GF-D8 (cell line): ENCODE results near the gene SLC6A3.
"Not testable (repeated sequence)": the region's sequence is repeated elsewhere in the genome, so short reads cannot be mapped to it uniquely, and the experiment has no call there.

ENCODE experiments used
- DNase-seq: peaks from one replicate; lab custom pipeline; 2025; lab: John Stamatoyannopoulos, UW

The SLC6A3 gene

DNA sequence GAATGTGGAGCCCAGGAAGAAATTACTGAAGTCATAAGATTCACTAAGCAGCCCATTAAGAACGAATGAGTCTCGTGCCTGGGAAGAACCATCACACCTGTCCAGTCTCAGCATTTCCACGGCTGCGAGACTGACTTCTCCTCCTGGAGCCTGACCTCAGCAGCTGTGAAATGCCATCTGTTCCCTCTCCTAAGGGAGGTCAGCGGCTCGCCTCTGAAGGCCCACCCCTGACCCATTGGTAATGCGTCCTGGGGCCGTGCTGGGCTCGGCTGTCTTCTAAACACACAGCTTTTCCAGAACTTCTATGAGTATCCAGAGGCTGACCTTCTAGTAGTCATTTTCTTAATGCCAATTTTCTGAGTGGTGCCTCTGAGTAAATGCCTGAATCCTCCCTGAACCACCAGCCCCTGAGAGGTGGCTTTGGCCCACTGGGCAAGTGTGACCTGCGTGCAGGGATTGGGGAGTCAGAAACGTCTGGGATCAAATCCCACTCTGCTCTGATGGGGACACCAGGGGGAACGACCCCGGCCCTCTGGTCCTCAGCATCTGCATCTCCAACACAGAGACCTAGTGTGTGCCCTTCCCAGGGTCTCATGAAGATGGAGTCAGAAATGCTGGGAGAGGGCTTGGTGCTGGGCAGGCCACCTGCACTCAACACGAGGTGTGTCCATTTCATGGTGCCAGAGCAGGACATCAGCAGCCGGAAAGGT lies 5.7 kb downstream of the SLC6A3 start:
- no peak for DNase-seq

DNA sequence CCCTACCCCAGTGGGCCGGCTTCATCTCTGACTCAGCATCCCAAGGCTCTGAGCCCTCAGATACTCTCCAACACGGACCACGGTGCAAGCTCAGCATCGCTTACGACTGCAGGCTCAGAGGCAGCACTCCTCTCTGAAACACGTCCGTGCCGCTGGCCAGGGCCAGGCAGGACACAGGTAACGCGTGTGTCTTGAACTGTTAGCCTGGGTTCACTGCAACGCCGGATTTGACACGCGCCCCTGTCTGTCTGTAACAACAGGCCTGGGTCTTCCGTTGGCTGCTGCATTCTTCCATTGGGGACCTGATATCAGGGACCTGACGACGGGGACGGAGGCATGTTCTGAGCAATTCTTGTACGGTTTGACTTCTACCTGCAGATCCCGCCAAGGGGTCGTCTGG lies 6.4 kb downstream of the SLC6A3 start:
- DNase-seq = no peak

DNA sequence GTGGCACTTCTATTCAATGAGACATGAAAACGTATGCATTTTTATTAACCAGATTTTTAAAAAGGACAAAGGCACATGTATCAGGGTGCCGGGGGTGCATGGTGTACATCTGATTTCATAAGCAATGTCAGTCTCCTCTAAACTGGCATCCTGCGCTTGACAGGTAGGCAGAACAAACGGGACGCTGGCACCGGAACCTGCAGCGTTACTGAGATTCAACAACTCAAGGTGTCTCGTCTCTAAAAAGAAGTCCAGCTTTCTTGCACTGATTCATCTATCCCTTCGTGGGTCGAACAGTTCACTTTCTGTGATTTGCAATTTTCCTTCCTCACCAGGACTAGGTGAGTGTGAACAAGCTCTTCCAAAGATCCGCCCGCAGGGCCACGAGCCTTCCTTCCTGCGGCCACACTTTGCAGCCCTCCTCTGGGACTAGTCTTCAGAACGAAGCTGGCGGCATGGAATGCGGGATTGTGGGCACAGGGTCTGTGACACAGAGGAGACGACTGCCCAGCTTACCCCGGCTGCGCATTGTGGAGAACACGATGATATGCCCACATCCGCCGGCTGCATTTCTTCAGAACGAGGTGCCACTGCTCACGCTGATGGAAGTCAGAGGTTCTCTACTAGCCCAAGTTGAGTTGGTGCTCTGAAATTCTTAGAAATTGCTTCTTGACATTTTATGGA lies 7.2 kb downstream of the SLC6A3 start:
- DNase-seq = no peak

DNA sequence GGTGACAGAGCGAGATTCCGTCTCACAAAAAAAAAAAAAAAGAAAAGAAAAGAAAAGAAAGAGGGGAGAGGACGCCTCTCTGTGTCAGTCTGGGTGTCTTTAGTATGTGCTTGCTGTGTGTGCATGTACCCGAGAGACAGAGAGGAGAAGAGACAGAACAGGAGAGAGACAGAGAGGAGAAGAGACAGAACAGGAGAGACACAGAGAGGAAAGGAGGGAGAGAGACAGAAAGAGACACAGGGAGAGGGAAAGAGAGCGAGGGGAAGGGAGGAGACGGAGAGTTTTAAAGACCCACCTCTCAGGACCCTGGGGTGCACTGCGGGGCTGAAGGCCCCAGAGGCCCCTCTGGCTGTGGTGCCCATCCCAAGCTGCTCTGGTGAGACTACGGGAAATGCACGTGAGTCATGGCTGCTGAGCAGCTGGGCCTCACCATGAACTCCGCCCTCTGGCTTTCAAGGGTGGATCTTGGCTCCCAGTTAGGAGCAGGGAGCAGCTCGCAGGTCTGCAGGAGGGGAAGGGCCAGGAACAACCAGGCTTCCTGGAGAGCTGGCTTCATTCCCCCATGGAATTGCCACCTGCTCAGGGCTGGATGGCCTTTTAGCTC lies 7.9 kb downstream of the SLC6A3 start:
- DNase-seq = no peak

DNA sequence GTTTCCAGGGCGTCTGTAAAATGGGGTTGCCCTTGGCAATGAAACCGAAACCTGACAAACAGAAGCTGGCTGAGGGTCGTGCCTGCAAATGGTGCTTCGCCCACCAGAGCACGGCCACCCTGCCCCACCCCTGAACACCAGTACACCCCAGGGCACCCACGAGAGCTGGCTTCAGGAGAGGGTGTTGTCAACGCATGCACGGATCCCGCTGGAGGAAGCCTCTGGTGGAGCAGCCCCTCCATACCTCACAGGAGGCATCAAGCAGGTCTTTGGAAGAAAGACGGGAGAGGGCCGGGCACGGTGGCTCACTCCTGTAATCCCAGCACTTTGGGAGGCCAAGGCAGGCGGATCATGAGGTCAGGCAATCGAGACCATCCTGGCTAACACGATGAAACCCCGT lies 8.6 kb downstream of the SLC6A3 start:
- no peak for DNase-seq

DNA sequence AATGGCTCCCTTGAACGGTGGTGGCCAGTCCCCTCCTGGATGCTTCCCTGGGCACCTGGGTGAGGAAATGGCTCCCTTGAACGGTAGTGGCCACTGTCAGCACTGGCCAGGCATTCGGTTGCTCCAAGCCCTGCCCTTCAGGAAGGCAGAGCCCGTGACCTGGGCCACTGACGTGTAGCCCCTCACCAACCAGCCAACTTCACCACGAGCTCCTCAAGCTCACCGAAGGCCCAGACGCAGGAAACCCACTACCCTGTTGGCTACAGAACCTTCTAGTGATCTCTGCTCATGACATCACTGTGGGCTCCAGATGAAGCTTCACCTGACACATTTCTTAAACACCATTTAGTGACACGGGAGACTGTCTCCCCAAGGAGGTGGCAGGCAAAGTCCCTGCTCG lies 9.2 kb downstream of the SLC6A3 start:
- no peak for DNase-seq

DNA sequence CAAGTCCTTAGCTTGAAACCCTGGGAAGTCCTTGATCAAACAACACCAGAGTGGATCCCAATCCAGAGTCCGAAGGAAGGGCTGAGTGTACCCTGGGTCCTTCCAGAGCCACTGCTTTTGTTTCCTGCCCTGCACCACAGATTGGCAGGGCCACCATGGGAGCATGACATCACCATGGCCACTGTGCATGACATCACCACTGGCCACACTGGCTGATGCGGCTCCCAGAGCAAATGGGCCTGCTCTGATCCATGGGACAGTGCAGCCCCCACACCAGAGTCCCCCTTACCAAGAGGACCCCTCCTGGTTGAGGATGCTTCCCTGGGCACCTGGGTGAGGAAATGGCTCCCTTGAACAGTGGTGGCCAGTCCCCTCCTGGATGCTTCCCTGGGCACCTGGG lies 9.9 kb downstream of the SLC6A3 start:
- no peak for DNase-seq

DNA sequence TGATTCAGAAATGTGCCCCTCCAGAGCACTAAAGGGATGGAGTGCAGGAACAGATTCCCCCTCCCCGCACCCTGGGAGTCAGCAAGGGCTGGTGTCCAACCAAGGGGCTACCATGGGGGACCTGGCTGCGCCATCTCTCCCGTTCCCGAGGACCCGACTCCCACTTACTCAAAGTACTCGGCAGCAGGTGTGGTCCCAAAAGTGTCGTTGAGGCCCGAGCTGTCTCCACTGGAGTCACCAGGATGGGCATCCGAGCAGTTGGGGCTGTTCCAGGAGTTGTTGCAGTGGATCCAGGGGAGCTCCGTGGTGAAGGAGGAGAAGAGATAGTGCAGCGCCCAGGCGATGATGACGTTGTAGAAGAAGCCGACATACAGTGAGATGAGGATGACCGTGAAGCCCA lies 12.9 kb downstream of the SLC6A3 start:
- no peak for DNase-seq

DNA sequence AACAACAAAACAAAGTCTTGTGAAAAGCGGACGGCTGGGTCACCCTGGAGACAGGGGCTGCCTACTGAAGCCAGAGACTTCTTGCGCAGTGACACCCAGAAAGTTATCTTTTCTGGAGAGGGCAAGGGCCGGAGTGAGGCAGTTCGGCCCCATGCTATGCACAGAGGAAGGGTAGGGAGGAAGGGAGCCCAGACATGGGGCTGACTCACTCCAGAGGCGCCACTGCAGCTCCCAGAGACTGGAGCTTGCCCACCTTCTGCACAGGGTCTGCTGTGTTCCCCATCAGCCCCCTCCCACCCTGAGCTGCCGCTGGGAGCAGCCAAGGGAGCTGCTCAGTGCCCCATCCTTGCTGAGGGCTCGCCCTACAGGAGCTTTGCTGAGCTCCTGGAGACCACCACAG lies 13.3 kb downstream of the SLC6A3 start:
- DNase-seq = no peak

DNA sequence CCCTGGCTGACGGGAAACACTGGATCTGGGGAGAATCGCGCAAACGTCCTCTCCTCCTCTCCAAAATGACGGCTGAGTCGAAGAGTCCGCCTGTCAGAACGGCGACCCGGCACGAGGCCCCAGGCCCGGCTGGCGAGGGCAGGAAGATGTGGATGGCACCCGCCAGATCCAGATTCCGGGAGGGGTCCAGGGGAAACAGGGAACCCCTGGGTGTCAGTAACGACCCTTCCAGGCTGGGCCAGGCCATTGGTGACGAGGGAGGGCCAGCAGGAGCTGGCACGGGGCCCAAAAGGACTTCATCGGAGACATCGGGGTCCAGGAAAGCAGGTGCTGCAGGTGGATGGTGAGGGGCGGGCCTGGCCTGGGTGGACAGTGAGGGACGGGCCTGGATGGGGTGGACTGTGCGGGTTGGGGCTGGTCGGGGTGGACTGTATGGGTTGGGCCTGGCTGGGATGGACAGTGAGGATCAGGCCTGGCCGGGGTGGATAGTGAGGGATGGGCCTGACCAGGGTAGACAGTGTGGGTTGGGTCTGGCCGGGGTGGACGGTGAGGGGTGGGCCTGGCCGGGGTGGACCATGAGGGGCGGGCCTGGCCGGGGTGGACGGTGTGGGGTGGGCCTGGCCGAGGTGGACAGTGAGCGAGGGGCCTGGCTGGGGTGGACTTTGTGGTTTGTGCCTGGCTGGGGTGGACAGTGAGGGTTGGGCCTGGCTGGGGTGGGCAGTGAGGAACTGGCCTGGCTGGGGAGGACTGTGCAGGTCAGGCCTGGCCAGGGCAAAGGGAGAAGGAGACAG lies 14.0 kb downstream of the SLC6A3 start:
- DNase-seq = no peak

DNA sequence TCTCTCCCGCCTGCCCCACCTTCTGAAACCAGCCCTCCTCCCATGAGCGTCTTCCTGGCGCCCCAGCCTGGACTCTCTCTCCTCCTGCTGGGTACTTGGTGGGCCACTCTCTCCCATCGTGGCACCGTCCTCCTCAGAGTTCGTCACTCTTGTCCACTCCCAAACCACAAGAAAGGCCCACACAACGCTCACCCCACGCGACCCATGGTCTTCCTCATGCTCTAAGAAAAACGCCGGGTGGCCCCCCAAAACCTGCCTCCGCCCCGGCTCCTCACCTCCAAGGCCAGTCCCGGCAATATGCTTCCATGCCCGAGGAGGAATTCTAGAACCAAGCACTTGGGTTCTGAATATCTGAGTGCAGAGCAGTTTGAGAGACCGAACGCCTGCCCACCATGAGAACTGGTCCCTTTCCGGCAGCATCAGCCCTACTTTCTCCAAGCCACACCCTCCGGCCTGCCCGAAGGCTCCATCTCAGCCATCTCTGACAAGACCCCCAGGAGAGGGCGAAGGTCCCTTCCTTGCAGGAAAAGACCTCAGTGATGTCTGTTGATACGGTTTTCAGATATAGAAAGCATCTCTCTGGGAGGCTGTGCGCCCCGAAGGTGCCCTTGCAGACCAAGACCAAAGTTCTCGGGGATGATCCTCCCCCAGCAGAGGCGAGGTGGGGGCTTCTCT lies 15.0 kb downstream of the SLC6A3 start:
- no peak for DNase-seq

DNA sequence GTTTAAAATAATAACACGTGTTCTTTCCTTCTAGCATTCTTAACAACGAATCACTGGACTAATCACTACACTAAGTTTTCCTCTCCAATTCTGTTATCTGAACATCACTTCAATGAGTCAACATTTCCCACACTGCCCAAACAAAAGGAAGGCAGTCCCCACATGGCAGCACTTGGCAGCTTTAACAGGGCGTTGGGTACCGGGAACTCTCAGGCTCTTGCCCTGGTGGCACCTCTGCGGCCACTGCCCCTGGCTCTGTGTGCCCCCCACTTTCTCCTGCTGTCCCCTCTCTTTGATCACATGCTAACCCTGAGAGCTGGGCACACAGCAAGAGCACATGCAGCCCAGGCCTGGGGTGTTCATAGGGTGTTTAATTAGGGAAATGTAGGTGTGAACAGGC lies 15.7 kb downstream of the SLC6A3 start:
- DNase-seq = no peak

DNA sequence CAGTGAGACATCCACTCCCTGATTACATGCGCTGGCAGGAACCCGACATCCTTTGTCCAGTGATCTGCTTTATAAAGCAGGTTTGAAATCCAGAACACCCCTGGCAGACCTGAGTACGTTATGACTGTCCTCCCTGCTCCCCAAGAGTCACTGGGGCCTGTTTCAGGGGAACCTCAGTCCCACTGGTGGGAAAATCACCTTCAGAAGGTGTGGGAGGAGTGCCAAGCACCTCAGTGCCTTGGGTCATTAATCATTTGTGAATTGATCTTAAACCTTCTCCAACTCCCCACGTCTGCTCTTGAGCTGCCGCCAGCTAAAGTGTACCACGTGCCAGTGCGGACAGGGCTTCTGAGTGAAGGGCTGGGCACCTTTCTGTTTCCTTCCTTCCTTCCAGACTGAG lies 16.2 kb downstream of the SLC6A3 start:
- DNase-seq = no peak

DNA sequence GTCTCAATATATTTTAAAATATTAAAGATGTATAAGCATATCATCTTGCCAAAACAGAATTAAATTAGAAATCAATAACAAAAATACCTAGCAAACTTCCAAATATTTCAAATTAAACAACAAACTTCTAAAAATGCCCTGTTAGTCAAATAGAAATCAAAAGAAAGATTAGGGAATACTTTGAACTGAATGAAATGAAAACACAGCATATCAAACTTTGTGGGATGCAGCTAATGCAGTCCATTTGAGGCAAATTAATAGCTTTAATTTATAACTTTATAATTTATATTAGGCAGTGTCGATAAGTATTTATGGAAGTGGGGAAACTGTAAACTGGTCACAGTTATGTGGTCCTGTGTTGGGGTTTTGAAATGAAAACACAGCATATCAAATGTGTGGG lies 17.1 kb downstream of the SLC6A3 start:
- no peak for DNase-seq

DNA sequence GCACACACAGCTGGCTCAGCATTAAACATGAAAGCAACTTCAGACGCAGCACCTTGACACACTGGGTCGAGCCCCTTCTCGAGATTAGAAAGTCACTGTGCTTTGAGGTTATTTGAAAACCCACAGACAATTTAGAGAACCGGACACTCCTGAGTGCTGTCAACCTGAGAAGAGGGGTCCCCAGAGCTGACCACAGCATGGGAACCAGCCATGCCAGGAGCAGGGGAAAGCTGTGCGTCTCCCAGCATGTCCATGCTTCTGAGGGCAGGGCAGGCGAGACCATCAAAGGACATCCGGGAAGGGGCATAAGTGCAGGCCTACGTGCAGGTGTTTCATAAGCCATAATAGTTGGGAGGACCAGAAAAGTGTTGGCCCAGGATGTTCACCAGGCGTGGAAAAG lies 20.5 kb downstream of the SLC6A3 start:
- DNase-seq = no peak

DNA sequence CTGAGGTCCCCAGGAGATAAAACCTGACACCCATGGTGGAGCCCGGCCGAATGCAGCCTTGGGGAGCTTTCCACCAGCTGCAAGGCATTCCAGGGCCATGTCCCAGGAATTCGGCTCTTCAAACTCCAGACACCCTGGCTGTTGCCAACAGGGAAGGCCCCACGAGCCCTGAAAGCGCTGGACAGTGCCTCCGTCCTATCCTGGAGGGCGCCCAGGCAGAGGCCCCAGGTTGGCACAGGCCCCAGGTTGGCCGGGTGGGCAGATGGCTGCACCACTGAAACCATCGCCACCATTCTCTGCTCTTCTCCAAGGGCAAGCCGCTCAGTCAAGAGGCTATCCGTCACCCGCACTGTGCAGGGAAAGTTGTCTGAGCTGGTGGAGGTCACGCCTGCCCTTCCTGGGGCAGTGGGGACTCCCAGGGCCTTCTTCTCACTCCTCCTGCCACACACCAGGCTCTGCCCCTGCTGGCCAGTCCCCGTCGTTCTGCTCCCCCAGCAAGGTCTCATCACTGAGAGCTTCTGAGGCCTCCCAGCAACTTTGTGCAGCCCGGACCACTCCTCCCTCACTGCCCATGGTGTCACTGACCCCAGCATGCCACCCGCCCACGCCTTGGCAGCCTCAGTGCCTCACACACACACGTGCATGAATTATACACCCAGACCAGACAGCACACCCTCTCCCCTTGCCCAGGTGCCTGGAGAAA lies 21.2 kb downstream of the SLC6A3 start:
- no peak for DNase-seq

DNA sequence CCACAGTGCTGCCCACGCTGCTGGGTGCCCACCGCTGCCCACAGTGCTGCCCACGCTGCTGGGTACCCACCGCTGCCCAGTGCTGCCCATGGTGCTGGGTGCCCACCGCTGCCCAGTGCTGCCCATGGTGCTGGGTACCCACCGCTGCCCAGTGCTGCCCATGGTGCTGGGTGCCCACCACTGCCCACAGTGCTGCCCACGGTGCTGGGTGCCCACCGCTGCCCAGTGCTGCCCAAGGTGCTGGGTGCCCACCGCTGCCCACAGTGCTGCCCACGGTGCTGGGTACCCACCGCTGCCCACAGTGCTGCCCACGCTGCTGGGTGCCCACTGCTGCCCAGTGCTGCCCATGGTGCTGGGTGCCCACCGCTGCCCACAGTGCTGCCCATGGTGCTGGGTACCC lies 22.7 kb downstream of the SLC6A3 start:
- DNase-seq = not testable (repeated sequence)

DNA sequence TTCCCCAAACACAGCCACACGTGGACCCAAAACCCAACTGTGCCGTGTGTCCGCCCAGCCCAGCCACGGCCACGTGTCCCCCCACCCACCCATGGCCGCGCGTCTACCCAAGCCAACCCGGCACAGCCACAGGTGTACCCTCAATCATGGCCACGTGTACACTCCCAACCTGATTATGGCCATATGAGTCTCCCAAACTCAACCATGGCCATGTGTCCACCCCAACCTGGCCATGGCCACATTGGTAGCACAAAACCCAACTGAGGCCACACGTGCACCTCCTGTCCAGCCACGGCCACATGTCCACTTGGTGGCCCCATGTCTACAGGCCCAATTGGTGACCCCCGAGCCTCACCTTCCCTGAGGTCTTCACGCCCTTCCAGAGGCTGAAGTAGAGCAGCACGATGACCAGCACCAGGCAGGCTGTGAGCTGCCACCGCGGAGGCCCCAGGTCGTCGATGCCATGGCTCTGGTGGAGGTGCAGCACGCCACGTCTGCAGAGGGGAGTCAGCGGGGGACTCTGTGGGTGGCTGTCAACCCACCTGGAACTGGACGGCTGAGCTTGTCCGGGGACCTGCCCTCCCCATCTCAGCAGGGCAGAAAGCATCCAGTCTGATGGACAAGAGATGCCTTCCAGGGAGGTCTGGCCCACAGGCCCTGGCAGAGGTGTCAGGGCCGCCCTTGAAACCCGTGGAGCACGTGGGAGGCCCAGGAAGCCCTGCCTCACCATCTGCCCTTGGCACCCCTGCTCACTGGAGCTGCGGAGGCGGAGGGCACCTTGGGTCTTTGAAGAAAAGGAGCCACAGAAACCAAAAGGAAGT lies 23.5 kb downstream of the SLC6A3 start:
- no peak for DNase-seq

DNA sequence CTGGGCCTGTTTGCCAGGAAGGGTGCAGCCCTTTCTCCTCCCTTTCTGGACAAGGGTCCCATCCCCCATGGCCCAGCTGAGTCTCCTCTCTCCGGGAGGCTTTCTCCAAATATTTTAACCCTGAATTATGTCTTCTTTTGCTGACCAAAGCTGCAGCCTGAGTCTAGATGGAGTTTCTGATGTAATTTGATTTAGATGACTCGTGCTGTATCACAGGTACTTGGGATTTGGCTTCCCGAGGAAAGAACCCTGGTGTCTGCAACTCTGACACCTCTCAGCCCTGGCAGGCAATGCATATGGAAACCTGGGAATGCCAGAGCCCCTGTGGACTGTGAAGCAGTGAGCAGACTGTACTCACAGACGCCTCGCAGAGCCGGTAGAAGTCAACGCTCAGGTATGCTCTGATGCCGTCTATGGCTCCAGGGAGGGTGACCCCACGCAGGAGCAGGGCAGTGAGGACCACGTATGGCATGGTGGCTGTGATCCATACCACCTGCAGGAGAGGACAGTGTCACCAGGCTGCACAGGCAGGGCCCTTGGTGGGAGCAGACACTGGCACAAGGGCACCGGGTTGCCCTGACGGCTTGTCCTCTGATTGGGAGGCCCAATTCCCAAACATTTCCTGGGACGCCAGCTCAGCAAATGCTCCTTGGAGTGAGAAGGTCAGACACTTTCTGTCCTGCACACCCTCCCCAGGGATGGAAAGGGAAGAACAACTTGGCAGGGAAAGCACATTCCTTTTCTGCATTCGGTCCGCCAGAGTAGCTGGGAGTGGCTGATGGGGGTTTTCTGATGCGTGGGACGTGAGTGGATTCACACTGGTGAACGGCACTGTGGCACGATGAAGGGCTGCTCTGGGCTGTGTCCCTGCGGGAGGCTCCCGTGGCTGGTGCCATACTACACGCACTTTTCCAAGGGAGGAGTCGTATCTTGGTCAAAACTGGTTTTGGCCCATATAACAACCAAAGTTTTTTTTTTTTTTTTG lies 24.7 kb downstream of the SLC6A3 start:
- DNase-seq = no peak
